ENCODE measurements around the gene ENAH. TPM values are rescaled to one million over a fixed set of nuclear protein-coding genes. Genes with fewer than 3 reads are reported as not detected.

Gene ENAH
- polyA plus RNA-seq, 1 of the 3 experiments (the other 2 are of a cell fraction): 48.9 TPM

DNA sequence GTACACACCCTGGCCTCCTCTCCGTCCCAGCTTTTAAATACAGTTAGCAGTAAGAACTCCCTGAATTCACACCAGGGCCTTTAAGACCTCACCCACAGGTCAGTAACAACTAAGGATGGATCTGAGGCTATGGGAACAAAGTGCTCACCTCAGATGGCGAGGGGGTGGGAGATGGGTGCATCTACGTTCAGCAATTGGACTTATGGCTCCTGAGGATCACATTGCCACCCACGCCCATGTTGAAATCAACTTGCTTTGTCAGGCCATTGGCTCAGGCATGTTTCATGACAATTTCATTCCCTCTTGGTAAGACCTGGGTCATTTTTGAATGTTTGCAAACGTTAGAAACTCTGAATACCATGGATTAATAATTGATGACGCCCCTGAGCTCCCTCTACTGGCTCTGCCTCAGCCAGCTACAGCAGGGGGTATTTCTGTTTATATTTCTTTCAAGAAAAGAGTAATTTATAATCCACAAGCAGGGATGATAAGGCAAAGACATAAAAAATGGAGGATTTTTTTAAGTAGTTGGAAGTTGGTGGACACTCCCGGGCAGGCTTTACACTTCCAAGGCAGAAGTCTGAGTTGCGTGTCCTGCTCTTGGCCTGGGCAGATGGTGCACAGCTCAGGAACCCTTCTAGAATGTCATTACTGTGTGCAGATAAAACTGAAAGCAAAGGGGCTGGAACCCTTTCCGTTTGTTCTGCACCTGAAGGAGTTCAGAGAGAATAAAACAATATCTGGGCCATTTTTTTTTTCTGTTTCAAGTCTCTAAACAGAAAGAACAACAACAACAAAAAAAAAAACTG, 211.4 kb downstream of the ENAH start:
- H3K9me2 ChIP-seq: no peaks in the 10 kb centered on the region
- no peaks in the 10 kb centered on the region for H3K27me3 ChIP-seq (ENCODE audit: insufficient read depth)
- TF ChIP-seq, protein P1, sequence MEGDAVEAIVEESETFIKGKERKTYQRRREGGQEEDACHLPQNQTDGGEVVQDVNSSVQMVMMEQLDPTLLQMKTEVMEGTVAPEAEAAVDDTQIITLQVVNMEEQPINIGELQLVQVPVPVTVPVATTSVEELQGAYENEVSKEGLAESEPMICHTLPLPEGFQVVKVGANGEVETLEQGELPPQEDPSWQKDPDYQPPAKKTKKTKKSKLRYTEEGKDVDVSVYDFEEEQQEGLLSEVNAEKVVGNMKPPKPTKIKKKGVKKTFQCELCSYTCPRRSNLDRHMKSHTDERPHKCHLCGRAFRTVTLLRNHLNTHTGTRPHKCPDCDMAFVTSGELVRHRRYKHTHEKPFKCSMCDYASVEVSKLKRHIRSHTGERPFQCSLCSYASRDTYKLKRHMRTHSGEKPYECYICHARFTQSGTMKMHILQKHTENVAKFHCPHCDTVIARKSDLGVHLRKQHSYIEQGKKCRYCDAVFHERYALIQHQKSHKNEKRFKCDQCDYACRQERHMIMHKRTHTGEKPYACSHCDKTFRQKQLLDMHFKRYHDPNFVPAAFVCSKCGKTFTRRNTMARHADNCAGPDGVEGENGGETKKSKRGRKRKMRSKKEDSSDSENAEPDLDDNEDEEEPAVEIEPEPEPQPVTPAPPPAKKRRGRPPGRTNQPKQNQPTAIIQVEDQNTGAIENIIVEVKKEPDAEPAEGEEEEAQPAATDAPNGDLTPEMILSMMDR (IDR thresholded peaks at IDR 0.05): peak; percentile 33; the same call in 1 of the 2 replicates
- no peak for TF ChIP-seq MXI1 (IDR thresholded peaks at IDR 0.05; ENCODE audit: low read depth, low read length)
- ChIA-PET POLR2A (no interaction called here), CTCF (interaction anchor here (0.9 to 1.3 kb wide), 4 partner anchors 23 to 623 kb away, joined by 3 to 5 read pairs (median 4); no protein-coding TSS in a partner anchor)
- no peaks in the 10 kb centered on the region for H4K20me1 ChIP-seq (ENCODE audit: insufficient read depth)
- no peak overlapping the region for H2AFZ ChIP-seq (ENCODE audit: low read depth)
- 78% methylated on average over 9 of the region's 9 CpGs for whole genome bisulfite sequencing (ENCODE audit: low lambda C conversion rate)
- DNase-seq: no peak
- peaks cover 0 to 5% of the 10 kb centered on the region in 2 experiments; a peak in 2 of 4 replicates for H3K4me1 ChIP-seq (ENCODE audit: control insufficient read depth in 1 of 2, insufficient read depth in 2 of 2, low read depth in 1 of 2, low read length in 1 of 2)
- no peak overlapping the region for H3K4me2 ChIP-seq
- H3K9ac ChIP-seq: no peak overlapping the region
- H3K79me2 ChIP-seq (ENCODE audit: insufficient read depth): no peaks in the 10 kb centered on the region
- H3K36me3 ChIP-seq (replicated peaks in 1 of 2; ENCODE audit: control insufficient read depth in 1 of 2, insufficient read depth in 2 of 2, low read length in 1 of 2): no peaks in the 10 kb centered on the region
- no peak overlapping the region for H3K4me3 ChIP-seq (ENCODE audit: low read depth in 2 of 2, low read length in 1 of 2)
- no peaks in the 10 kb centered on the region for H3F3A ChIP-seq (replicated peaks; ENCODE audit: insufficient read depth)
- H3K9me3 ChIP-seq: no peaks in the 10 kb centered on the region
- H3K27ac ChIP-seq (ENCODE audit: low read depth in 2 of 2, low read length in 1 of 2): no peak overlapping the region

DNA sequence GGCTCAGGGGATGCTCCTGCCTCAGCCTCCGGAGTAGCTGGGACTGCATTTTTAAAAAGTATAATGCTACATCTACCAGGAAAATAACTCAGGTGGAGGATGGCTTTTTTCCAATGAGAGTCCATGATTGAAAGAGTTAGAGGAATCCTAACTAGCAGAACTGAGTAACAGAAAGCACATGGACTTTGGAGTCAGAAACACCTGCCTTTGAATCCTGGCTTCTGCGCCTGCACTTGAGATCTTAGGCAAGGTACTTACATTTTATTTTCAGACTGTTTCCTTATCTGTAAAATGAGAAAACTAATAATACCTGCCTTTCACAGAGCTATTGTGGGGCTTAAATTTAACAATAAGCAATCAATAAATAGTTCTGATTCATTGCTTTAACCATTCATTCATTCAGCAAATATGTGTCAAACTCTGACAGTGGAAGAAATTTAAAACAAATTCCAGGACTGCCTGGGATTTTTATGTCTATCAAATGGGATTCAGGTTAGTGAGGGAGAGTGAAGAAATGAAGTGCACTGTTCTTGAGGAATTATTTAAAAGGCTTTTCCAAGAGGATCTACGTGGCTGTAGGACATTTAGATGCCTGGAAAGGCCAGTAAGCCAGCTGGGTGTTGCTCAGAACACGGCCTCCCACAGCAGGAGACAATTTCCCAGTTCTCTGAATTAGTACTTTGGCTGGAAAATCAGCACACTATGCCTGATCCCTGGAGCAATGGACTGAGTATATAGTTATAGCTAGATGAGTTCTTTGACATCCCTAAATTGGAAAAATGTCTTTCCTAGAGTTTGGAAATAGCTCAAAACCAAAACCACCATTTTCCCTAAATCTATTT, 212.3 kb downstream of the ENAH start:
- Histone ChIP-seq H3K9ac (no peak overlapping the region), H3K9me2 (no peaks in the 10 kb centered on the region), H3K27me3 (ENCODE audit: insufficient read depth) (no peaks in the 10 kb centered on the region), H3K4me1 (ENCODE audit: control insufficient read depth in 1 of 2, insufficient read depth in 2 of 2, low read depth in 1 of 2, low read length in 1 of 2) (peaks cover 3 to 5% of the 10 kb centered on the region in 2 experiments; a peak in 2 of 4 replicates), H3K4me2 (no peak overlapping the region), H3F3A (replicated peaks; ENCODE audit: insufficient read depth) (no peaks in the 10 kb centered on the region), H3K79me2 (ENCODE audit: insufficient read depth) (no peaks in the 10 kb centered on the region), H3K4me3 (ENCODE audit: low read depth in 2 of 2, low read length in 1 of 2) (no peak overlapping the region), H3K27ac (ENCODE audit: low read depth in 2 of 2, low read length in 1 of 2) (no peak overlapping the region), H4K20me1 (ENCODE audit: insufficient read depth) (no peaks in the 10 kb centered on the region), H2AFZ (ENCODE audit: low read depth) (no peak overlapping the region), H3K36me3 (replicated peaks in 1 of 2; ENCODE audit: control insufficient read depth in 1 of 2, insufficient read depth in 2 of 2, low read length in 1 of 2) (no peaks in the 10 kb centered on the region), H3K9me3 (no peaks in the 10 kb centered on the region)
- WGBS (ENCODE audit: low lambda C conversion rate): 89% methylated on average over 4 of the region's 4 CpGs
- CTCF ChIA-PET: interaction anchor here (0.9 to 1.3 kb wide), 4 partner anchors 22 to 624 kb away, joined by 3 to 5 read pairs (median 4); no protein-coding TSS in a partner anchor
- DNase-seq: no peak
- POLR2A ChIA-PET: no interaction called here
- TF ChIP-seq ELF1 (IDR thresholded peaks at IDR 0.05): no peak
- TF ChIP-seq FOXM1 (IDR thresholded peaks at IDR 0.05; ENCODE audit: low read depth): no peak
- TF ChIP-seq NFIC (IDR thresholded peaks at IDR 0.05; ENCODE audit: borderline replicate concordance): no peak
- no peak for TF ChIP-seq RCOR1 (IDR thresholded peaks at IDR 0.05; ENCODE audit: low read length)
- TF ChIP-seq GABPA (IDR thresholded peaks at IDR 0.05; ENCODE audit: low read depth): no peak
- no peak for TF ChIP-seq JUND (IDR thresholded peaks at IDR 0.05)
- no peak for TF ChIP-seq POLR2AphosphoS5 (IDR thresholded peaks at IDR 0.05; ENCODE audit: low read depth, low read length)
- TF ChIP-seq, protein P1 (IDR thresholded peaks at IDR 0.05): no peak
